GM19452 (cell line): ENCODE data around the gene NR5A2.
"Not testable (repeated sequence)": the region's sequence is repeated elsewhere in the genome, so short reads cannot be mapped to it uniquely, and the experiment has no call there.

ENCODE experiments used
- ATAC-seq: cut with Tn5 transposase; IDR thresholded peaks from one replicate; pipeline ENCODE4 v1.9.1; 2021; ENCODE audit not compliant: unreplicated experiment

Gene NR5A2

GRCh38 chr1:200157715-200158114, 130.2 kb downstream of the NR5A2 start:
- no peak for ATAC-seq

DNA sequence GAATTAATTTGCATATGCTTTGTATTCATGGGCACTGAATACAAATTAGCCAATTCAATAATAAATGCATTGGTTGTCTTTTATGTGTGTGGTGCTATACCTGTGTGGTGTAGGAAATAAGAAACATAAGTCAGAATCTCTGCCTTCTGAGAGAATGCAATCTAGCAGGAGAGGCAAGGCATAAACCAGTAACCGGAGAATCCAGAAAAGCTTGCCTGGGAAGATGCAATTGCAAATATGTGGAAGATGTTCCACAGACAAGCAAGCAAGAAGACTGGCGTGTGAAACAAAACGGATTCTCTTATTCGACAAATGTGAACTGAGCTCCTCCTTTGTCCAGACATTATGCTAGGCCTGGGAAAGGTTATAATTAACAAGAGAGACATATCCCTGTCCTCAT, 134.3 kb downstream of the NR5A2 start:
- no peak for ATAC-seq

GRCh38 chr1:200162258-200162657, 134.7 kb downstream of the NR5A2 start:
- ATAC-seq, result no peak

- ATAC-seq, result no peak
Measured at GRCh38 chr1:200162877-200163276, 135.4 kb downstream of the NR5A2 start.

DNA sequence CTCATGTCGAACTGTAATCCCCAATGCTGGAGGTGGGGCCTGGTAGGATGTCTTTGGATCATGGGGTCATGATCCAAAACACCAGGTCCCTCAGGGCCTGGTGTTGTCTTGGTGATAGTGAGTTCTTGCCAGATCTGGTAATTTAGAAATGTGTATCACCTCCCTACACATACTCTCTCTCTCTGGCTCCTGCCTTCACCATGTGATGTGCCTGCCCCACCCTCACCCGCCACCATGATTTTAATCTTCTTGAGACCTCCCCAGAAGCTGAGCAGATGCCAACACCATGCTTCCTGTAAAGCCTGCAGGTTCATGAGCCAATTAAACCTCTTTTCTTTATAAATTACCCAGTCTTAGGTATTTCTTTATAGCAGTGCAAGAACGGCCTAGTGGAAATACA, 136.4 kb downstream of the NR5A2 start:
- ATAC-seq, result no peak

DNA sequence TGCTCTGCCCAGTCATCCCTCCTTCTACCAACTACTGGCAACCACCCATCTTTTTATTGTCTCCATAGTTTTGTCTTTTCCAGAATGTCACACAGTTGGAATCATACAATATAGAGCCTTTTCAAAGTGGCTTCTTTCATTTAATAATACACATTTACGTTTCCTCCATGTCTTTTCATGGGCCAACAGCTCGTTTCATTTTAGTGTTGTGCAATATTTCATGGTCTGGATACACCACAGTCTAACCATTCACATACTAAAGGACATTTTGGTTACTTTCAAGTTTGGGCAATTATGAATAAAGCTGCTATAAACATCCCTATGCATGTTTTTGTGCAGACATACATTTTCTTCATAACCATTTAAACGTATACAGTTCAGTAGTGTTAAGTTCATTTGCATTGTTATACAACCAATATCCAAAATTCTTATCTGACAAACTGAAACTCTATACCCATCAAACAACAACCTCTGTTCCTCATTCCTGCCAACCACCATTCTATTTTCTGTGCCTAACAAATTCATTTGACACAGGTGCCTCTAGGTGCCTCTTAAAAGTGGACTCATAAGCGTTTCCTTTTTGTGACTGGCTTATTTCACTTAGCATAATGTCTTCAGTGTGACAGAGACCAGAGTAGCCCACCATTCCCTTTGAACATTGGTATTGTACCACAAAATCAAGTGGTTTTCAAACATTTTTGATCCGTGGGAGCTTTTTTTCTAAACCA, 138.1 kb downstream of the NR5A2 start:
- no peak for ATAC-seq

DNA sequence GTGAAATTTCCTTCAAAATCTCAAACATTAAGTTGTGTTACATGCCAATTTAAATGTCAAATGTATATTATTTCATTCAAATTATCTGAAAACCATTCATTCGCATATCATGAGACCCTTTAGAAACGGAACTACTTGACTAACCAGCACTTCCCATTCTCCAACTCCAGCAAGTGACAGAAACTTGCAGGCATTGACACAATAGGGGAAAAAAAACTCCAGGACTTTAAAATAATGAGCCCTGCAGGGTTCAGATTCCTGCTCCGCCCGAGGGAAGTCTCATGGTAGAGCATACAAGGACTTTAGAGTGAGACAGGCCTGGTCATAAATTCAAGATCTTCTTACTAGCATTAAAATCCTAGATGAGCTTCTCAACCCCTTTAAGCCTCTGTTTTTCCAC, 138.9 kb downstream of the NR5A2 start:
- ATAC-seq, result no peak

DNA sequence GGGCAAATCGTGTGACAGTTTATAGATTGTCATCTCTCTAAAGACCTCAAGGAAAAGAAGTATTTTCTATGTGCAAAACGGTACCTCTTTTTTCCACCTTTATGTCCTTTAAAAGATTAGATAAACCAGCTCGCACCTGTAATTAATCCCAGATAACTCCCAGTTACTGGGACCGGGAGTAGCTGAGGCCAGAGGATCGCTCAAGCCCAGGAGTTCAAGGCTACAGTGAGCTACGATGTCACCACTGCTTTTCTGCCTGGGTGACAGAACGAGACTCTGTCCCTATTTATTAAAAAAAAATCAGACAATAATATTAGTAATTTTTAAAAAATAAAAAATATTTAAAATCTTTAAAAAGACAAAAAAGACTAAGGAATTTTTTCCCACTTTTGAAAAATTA, 141.4 kb downstream of the NR5A2 start:
- ATAC-seq, result no peak

DNA sequence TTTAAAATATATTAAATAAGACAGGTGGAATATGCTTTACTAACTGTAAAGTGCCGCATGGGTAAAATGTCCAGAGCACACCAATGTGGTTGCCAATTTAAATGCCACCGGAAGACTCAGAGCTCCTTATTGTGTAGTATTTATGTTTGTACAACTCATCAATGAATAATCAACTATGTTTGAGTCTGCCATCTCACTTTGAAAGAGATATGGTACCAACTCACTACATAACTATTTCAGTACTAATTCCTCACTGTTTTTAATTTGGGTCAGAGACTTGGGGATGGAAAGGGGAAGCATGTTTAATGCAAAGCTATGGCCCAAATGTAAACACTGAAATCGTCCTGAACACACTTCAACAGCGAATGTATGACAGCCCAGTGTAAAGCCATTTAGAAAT, 144.8 kb downstream of the NR5A2 start:
- no peak for ATAC-seq

- no peak for ATAC-seq
Measured at GRCh38 chr1:200173097-200173618, 145.6 kb downstream of the NR5A2 start.

GRCh38 chr1:200174525-200175295, 147.2 kb downstream of the NR5A2 start:
- ATAC-seq, result no peak

DNA sequence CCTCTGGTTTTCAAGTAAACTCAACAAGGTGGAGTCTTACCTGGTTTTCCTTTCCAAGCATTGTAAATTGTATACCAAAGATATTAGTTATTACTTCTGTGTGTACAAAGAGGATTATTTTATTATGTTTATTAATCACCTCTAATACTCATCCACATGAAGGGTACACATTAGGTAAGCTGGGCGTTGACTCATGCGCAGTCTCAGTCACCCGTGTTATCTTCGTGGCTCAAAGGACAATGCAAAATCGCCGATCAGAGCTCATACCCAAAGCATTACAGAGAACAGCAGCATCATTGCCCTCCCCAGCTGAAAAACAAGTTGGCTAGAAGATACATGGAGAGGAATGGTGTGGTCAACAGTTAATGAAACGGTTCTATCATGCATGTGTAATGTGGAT, 148.7 kb downstream of the NR5A2 start:
- no peak for ATAC-seq

GRCh38 chr1:200176798-200177197, 149.3 kb downstream of the NR5A2 start:
- no peak for ATAC-seq

- ATAC-seq, result no peak
Measured at GRCh38 chr1:200178340-200178739, 150.8 kb downstream of the NR5A2 start.

DNA sequence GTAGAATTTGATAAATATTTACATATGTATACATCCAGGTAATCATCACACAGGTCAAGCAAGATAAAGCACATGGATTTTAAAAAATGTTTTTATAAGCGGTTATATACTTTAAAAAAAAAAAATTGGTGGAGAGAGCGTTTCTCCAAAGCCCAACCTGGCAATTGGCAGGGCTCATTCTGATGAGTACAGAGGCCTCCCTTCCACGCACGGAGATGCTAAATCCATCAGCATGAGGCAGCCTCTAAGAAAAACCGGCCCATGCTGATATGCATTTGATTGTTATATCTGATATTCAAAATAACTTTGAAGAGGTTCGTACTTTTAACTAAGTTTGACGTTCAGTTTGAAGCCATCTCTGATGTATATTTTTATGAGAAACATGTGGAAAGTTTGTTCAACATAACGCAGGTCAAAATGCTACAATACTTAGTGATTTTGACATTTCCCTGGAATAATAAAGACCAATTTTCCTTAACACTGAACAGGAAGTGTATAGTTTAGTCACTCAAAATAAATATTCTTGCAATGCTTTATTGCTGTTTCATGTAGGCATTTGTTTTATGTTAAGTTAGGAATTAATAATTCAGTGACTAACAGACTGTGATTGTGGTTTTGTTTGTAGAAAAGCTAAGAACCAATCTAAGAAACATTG, 151.7 kb downstream of the NR5A2 start:
- ATAC-seq, result no peak

- no peak for ATAC-seq
Measured at GRCh38 chr1:200179781-200180160, 152.3 kb downstream of the NR5A2 start.

GRCh38 chr1:200180821-200181220, 153.3 kb downstream of the NR5A2 start:
- no peak for ATAC-seq

DNA sequence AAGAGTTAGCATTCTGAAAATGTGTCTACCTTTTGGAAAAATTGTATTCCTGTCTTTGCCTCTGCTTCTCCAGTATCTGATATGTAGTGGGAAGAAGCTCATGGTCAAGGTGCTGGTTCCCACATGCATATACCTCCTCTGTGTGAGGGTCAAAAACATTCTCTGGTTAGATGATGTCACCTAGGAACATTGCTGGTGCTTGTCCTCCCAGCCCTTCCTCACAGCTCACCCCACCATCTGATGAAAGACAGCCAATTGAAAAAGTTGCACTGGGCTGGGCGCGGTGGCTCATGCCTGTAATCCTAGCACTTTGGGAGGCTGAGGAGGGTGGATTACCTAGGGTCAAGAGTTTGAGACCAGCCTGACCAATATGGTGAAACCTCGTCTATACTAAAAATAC, 154.4 kb downstream of the NR5A2 start:
- ATAC-seq, result no peak

GRCh38 chr1:200182701-200183100, 155.2 kb downstream of the NR5A2 start:
- ATAC-seq, result no peak

DNA sequence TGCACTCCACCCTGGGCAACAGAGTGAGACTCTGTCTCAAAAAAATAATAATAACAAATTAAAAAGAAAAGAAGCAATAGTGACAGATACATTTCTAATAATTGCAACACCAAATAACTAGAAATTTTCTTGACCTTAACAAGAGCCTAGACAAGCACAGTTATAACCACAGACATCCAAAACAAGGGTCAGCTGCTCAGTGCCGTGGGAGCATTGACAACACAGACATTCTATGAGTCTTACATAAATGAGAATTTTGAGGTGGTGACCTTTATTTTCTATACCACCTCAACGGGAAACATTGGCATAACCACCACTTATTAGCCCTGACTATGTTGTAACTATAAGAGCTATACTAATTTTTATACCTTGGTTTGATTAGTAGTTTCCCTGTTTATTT, 156.1 kb downstream of the NR5A2 start:
- ATAC-seq, result no peak

DNA sequence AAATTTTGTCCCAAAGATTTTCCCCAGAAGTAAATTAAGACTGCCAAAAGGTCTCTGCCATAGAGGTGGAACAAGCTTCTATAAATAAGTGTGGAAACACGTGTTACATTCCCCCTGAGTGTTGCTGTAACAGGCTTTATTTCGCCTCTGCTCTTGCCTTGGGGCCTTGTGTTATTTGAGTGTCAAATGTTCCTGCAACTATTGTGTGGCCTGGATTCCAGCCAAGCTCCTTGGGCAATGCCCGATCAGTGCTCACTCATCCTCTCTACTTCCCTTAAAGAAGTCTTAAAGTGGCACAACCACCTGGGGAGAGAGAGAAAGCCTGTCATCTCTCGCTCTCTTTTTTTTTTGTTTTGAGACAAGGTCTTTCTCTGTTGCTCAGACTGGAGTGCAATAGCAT, 156.7 kb downstream of the NR5A2 start:
- ATAC-seq, result no peak

- not testable (repeated sequence) for ATAC-seq
Measured at GRCh38 chr1:200185191-200185590, 157.7 kb downstream of the NR5A2 start.
